Activated CD4-positive, CD25-positive, alpha-beta regulatory T cell treated with anti-CD3 and anti-CD28 coated beads, Interleukin-2, amount 50 U/mL, for 72 hours (primary cell): ENCODE results near the gene SNRNP48.

Source experiments
- DNase-seq: peaks from one replicate; pipeline ENCODE4 v3.0.0; 2021

The SNRNP48 gene

DNA sequence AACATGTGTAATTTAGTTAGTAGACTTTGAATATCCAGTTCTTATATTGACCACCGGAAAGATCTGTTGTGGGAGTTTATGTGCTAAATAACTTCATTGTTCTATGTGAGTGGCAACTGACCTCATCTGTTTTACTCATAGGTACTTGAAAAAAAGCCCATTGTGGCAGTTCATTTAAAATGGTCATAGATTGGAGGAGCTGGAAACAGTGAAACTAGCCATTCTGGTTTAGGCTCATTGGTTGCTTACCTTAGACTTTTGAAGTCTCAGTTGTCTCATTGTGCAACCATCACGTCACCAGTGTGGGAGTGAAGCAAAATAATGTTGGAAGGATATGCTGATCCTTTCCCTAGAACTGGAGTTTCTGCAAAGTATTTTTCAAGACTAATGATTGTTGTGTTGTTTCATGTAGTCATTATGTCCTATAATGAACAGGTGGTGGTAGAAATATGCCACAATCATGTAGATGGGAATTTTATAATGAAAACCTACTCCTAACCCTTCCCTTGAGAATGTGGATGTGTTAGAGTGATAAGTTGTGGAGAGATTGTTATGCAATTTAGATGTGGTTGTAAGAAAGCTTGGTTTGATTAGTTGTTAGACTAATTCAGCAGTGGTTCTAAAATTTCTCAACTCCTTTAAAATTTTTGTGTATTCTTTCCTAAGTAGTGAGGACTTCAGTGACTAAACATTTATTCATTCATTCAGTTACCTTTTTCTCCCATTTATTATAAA, 30.2 kb upstream of the SNRNP48 start:
- no peak for DNase-seq

DNA sequence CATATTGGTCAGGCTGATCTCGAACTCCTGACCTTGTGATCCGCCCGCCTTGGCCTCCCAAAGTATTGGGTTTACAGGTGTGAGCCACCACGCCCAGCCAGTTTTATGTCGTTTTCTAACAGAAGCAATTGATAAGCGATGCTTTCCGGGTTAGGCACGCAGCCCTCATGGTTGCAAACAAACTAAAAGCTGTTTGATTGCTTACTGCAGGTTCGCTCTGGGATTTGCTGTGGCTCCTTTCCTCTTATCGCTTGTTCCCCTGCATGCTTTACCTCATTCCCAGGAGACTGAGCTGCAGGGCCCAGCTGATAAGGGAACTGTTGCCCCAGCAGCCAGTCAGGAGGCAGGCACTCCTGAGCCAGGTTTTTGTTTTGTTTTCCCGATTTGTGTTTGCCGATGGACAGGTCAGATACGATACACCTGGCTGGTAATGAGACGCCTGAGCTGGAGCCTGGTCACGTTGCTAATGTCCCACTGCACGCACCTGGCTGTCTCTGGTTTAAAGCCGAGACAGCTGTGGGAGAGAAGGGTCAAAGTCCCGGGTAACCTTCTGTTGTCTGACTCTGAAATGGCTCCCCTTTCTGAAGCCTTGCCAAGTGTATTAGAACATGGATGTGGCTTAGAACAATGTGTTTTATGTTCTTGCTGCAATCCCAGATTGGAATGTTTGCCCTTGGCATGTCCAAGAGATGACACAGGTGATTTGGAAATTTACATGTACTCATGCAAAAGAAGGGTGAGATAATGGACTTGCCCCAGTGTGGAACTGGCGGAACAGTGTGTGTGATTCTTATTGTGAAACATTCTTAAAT, 28.6 kb upstream of the SNRNP48 start:
- DNase-seq, result no peak

DNA sequence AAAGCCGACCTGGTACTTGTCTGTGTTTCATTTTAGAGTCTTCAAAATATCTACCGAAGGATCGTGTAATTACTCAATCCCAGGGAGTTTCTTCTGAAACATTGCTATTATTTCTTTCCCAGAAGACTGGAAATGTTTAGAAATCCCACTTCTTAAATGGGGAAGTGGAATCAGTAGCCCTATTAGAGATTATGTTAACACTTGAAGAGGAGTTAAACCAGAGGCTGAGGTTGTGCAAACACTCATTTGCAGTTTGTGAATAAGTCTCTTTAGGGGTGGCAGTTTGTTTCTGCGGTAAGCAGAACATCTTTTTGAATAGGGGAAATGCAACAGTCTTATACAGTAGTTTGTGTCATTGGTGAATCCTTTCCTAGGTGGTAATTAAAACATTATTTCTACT, 27.2 kb upstream of the SNRNP48 start:
- no peak for DNase-seq

DNA sequence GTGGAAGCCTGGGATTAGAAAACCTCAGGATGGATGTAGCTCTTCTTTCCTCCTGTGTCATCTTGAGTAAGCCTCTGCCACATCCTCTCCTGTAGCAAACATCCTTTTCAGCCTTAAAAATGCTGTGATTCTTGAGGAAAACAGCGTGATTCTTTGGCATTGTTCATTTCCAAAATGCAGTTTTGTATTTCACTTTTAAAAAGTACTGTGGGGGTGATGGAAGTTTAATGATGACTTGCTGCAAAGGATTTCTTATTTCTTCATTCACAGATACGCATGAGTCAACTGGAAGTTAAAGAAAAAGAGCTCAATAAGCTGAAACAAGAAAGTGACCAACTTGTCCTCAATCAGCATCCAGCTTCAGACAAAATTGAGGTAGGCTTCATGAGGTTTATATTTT, 23.9 kb upstream of the SNRNP48 start:
- no peak for DNase-seq

DNA sequence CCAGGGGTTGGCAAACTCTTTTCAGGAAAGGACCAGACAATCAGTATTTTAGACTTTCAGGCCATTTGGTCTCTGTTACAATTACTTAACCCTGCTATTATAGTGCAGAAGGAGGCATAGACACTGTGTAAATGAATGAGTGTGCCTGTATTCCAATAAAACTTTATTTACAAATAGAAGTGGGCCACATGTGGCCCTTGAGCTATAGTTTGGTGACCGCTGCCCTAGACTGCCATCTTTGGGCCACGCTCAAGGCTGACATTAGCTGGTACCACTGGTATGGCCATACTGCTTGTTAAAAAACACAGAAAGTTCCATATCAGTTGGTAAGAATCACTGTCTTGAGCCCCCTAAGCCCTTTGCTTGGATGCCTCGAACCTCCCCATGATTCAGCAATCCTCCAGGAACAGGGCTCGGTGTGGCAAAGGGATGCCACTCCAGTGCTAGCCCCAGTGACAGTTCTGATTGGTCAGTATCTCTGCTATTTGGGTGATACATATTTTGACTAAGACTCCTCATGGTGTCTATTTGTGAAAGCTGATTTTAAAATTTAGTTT, 23.3 kb upstream of the SNRNP48 start:
- DNase-seq, result no peak

DNA sequence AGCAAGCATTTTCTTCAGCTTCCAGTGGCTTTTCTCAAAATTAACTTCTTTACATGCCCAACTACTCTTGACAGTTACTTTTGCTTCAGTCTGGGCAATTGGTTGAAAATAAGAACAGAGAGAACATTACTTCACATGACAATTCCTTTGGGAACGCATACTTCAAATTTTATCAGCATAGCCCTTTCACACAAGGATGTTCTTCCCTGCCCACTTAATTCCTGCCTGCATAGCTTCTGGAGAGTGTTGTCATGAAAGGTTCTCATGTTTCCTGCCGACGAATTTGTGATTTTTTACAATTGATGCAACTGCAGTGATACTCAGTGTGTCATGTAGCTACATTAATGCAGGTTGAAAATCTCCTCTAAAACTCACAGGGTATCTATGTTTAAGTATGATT, 22.0 kb upstream of the SNRNP48 start:
- no peak for DNase-seq

DNA sequence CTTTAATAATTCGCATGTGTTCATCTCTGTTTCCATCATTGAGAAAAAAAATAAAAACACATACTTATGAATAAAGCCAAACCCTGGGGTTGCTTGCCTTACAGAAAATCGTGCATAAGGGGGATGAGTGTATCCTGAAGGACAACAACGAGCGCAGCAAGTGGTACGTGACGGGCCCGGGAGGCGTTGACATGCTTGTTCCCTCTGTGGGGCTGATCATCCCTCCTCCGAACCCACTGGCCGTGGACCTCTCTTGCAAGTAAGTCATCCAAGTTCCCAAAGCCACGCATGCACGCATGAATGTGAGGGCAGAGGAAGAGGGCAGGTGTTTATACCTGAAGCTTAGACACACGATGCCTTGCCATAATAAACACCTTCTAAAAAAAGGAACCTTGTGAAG, 20.9 kb upstream of the SNRNP48 start:
- no peak for DNase-seq

DNA sequence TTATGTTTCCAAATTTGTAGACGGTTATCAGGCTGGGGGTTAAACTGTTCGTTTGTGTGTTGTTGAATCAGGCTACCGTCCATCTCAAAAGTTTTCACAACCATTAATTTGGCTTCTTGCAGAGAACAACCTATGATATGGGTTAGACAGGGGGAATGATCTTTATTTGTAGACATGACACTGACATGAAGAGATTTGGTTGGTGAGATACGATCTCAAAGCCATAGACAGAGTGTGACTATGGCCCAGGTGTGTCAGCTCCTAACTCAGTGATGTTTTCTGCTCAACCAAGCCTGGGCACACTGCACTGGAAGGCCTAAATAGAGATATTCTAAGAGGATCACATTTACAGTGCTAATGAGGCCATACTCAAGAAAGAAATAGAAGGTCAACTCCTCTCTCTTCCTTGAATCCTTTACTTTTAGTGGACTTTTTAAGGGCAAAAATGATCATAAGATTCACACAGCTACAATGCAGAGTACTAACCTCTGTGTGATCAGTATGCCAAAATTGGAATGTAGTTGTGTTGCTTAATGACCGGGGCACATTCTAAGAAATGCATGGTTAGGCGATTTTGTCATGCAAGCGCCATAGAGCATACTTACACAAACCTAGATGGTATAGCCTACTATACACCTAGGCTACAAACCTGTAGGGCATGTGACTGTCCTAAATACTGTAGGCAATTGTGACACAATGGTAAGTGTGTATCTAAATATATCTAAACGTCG, 17.6 kb upstream of the SNRNP48 start:
- no peak for DNase-seq

DNA sequence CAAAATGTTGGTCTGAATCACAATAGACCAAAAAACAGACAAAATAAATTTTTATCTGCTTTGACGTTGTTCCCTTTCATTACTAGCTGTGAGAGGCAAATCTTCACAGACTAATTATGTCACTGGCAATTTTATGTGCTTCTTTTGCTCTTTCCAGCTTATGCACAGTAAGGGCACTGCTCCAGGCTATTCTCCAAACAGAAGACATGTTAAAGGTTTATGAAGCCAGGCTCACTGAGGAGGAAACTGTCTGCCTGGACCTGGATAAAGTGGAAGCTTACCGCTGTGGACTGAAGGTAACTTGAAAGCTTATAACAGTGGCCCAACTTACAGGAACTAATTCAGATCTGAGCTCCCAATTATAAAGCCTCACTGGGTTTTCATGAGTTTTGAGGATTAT, 15.5 kb upstream of the SNRNP48 start:
- no peak for DNase-seq

DNA sequence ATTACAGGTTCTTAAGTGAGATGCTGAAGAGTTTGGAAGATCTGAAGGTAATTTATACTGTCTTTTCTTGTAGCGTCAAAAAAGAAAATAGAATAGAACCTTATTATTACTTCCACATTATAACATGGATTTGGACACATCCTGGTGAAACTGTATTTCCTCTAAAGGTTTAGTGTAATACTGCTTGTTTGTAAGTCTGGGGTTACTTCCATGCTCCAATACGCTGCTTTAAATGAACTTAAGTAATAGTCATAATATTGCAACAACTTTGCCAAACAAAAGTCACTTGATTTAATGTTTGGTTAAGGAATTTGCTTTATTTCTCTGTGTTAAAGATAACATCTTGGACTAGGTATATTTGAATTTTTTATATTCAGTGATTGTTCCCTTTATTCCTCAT, 11.5 kb upstream of the SNRNP48 start:
- no peak for DNase-seq

DNA sequence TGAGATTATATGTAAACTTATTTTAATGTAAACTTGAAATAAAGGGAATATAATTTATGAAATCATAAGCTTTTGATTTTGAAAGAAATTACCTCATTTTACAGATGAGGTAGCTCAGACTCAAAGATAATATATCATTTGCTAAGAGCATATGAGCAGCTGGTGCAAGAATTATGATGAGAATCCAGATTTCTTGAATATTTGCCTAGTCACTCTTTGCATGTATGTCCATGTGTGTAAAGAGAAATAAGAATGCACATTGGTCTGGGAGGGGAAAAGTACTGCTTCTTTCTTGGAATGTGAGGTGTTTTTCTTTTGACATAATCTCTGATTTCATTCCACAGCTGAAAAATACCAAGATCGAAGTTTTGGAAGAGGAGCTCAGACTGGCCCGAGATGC, 11.1 kb upstream of the SNRNP48 start:
- DNase-seq, result no peak

DNA sequence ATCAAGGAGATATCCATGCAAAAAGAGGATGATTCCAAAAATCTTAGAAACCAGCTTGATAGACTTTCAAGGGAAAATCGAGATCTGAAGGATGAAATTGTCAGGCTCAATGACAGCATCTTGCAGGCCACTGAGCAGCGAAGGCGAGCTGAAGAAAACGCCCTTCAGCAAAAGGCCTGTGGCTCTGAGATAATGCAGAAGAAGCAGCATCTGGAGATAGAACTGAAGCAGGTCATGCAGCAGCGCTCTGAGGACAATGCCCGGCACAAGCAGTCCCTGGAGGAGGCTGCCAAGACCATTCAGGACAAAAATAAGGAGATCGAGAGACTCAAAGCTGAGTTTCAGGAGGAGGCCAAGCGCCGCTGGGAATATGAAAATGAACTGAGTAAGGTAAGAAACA, 10.1 kb upstream of the SNRNP48 start:
- DNase-seq, result no peak

DNA sequence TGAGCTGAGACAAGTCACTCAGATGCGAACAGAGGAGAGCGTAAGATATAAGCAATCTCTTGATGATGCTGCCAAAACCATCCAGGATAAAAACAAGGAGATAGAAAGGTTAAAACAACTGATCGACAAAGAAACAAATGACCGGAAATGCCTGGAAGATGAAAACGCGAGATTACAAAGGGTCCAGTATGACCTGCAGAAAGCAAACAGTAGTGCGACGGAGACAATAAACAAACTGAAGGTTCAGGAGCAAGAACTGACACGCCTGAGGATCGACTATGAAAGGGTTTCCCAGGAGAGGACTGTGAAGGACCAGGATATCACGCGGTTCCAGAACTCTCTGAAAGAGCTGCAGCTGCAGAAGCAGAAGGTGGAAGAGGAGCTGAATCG, 9.5 kb upstream of the SNRNP48 start:
- DNase-seq, result no peak

DNA sequence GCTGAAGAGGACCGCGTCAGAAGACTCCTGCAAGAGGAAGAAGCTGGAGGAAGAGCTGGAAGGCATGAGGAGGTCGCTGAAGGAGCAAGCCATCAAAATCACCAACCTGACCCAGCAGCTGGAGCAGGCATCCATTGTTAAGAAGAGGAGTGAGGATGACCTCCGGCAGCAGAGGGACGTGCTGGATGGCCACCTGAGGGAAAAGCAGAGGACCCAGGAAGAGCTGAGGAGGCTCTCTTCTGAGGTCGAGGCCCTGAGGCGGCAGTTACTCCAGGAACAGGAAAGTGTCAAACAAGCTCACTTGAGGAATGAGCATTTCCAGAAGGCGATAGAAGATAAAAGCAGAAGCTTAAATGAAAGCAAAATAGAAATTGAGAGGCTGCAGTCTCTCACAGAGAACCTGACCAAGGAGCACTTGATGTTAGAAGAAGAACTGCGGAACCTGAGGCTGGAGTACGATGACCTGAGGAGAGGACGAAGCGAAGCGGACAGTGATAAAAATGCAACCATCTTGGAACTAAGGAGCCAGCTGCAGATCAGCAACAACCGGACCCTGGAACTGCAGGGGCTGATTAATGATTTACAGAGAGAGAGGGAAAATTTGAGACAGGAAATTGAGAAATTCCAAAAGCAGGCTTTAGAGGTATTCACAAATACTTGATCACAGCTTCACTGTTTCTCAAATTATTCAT, 8.9 kb upstream of the SNRNP48 start:
- no peak for DNase-seq

DNA sequence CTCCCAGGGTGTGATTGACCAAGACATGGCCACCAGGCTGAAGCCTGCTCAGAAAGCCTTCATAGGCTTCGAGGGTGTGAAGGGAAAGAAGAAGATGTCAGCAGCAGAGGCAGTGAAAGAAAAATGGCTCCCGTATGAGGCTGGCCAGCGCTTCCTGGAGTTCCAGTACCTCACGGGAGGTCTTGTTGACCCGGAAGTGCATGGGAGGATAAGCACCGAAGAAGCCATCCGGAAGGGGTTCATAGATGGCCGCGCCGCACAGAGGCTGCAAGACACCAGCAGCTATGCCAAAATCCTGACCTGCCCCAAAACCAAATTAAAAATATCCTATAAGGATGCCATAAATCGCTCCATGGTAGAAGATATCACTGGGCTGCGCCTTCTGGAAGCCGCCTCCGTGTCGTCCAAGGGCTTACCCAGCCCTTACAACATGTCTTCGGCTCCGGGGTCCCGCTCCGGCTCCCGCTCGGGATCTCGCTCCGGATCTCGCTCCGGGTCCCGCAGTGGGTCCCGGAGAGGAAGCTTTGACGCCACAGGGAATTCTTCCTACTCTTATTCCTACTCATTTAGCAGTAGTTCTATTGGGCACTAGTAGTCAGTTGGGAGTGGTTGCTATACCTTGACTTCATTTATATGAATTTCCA, 4.6 kb upstream of the SNRNP48 start:
- no peak for DNase-seq

DNA sequence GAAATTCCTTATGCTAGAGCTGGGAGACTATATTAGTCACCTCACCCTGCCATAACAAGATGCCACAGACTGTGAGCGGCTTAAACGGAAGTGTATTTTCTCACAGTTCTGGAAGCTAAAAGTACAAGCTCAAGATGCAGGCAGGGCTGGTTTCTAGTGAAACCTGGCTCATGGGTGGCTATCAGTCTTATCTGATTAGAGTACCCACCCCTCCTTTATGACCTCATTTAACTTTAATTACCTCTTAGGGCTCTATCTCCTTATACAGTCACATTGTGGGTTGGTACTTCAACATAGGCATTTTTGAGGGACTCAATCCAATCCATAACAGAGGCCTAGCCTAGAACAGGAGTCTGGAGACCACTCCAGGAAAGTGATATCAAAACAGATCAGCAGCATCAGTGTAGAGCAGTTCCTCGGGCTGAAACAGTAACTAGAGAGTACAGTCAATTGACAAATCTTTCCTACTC, 2.3 kb upstream of the SNRNP48 start:
- no peak for DNase-seq

DNA sequence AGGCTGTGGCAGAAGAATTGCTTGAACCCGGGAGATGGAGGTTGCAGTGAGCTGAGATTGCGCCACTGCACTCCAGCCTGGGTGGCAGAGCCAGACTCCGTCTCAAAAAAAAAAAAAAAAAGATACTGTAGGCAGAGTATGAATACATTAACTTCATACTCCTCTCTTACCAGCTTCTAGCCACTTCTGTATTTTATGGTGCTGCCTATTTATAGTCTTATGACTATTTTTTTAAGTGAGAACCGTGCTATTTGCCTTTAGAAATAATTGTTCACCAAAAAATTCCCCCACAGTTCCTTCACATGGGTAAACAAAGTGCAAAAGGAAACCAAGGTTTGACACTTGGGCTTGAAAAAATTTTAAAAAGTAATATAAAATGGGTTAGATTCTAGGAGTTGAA, 1.5 kb upstream of the SNRNP48 start:
- DNase-seq, result no peak

DNA sequence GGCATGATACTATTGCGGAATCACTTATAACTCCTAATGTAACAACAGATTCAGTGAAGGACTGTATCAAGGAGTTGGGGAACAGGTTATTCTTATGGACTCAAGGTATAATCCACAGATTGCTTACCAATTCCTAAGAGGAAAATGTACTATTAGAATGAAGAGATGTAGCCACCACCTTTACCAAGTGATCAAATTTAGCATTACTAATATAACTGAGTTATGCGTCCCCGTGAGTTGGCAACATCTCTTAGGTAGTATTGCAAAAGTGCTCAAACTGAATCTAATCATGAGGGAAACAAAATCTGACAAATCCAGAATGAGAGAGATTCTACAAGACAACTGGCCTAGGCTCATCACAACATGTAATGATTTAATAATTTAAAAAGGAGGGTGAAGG, 777 bp upstream of the SNRNP48 start:
- DNase-seq, result no peak

DNA sequence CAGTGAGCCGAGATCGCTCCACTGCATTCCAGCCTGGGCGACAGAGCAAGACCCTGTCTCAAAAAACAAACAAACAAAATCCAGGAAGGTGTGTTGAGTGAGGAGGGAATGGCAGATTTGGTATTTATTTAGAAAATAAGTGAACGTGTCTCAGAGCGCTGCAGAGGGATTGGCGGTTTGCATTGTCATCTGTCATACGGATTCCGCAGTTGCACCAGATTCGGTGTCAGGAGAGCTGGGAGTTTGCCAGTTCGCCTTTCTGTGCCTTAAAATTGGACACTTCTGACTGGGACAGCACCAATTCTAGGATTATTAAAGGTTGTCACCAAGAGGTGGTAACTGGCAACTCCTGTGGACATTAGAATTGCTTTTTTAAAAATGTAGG, 912 bp downstream of the SNRNP48 start:
- DNase-seq, result no peak

DNA sequence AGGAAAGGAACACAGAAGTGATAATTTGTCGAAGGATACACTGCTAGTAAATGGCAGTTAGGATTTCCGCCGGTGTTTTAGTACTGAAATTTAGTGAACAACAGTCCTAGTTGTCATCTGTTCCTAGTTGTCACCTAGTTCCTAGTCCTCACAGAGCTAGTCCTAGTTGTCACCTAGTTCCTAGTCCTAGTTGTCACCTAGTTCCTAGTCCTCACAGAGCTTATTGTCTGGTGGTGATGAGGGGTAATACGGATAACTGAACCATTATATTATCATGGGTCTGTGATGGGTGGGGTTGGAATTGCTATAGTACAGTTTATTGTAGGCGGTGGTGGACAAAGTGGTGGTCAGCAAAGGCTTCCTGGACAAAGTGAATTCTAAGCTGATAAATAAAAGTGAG, 1.8 kb downstream of the SNRNP48 start:
- DNase-seq, result no peak

DNA sequence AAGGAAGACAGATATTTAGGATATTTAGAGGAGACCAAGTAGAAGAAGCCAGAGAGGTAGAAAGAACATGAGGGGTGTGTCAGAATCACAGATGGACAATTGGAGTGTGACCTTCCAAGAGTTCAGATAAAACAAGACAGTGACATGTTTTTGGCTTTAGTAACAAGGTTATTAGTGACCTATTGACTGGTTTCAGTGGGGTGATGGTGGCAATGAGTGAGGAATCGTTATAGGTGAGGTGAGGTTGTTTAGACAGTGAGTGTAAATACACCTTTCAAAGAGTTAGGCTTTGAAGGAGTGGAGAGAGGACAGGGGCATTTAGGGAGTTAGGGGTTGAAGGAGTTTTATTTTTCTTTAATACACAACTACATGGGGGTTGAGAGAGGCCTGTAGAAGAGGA, 3.2 kb downstream of the SNRNP48 start:
- no peak for DNase-seq

DNA sequence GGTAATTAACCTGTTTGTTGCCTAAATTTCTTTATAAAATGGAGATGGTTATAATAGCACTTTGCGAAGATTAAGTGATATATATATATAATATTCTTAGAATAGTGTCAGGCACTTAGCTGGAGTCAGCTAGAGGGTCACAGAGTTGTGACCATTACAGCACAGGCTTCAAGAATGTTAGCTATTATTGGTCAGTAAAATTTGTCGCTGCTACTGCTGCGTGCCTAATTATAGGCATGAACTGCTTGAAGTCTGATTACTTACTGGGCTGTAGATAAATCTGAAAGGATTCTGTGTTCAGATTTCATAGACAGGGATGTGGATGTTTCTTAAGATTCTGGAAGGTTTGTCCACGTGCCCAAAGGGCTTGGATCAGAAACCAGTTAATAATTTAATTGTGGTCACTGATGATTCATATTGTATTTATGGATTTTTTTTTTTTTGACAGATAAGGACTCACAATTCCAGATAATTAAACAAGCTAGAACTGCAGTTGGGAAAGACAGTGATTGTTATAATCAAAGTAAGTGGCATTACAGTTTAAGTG, 4.7 kb downstream of the SNRNP48 start:
- no peak for DNase-seq
